GM12864 (cell line): ENCODE results near the gene PDZD11.

ENCODE experiments used
- DNase-seq: peaks from one replicate; pipeline ENCODE4 v3.0.0-alpha.2; 2011; ENCODE audit warnings: low read depth
- H3K4me3 ChIP-seq: 2 replicates; pipeline ENCODE4 v1.5.1; 2011; ENCODE audit warnings: mild to moderate bottlenecking, low read depth, low read length, control low read depth
- TF ChIP-seq, protein P1 (sequence below): IDR thresholded peaks from 2 replicates; pipeline ENCODE4 v1.5.1; 2011; ENCODE audit warnings: low read depth, mild to moderate bottlenecking, moderate library complexity, low read length, control low read depth, inconsistent platforms; ENCODE audit errors: missing control alignments

The PDZD11 gene

DNA sequence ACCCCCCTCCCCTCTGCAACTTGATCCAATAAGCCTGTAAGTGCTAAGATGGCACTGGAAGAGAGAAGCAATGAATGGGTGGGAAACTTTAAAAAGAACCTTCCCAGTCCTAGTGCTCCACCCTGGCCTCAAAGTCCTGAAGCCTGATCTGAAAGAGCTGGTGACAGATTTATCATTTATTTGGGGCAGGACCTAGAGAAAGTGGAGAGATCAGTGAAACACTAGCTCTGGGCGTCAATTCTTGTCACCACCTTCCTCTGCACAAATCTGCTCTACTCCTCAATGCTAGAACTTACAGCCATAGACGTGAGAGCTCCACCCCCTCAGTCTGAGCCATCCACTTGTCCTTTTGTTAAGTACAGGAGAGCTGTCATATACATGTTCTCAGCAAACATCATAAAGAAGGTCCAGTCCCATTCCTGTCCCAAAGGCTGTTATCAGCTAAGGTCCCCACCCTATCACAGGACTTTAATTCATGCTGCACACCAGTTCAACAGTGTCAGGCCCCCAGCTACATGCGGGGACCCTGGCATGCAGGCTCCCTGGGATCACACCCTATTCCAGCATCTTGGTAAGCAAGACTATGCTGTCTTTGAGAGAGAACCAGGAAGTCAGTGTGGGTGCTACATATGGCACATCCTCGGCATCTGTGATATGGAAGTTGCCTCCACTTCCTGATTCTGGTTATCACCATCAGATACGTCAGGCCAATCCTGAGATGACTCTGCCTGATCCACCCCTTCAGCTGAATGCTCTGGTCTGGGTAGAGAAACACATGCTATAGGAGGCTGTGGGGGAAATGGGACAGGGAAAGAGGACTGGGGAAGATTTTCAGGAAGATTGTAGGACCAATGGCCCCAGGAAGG, 32.1 kb downstream of the PDZD11 start:
- H3K4me3 ChIP-seq = no peak overlapping the region
- DNase-seq = no peak
- TF ChIP-seq, protein P1, sequence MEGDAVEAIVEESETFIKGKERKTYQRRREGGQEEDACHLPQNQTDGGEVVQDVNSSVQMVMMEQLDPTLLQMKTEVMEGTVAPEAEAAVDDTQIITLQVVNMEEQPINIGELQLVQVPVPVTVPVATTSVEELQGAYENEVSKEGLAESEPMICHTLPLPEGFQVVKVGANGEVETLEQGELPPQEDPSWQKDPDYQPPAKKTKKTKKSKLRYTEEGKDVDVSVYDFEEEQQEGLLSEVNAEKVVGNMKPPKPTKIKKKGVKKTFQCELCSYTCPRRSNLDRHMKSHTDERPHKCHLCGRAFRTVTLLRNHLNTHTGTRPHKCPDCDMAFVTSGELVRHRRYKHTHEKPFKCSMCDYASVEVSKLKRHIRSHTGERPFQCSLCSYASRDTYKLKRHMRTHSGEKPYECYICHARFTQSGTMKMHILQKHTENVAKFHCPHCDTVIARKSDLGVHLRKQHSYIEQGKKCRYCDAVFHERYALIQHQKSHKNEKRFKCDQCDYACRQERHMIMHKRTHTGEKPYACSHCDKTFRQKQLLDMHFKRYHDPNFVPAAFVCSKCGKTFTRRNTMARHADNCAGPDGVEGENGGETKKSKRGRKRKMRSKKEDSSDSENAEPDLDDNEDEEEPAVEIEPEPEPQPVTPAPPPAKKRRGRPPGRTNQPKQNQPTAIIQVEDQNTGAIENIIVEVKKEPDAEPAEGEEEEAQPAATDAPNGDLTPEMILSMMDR = no peak

DNA sequence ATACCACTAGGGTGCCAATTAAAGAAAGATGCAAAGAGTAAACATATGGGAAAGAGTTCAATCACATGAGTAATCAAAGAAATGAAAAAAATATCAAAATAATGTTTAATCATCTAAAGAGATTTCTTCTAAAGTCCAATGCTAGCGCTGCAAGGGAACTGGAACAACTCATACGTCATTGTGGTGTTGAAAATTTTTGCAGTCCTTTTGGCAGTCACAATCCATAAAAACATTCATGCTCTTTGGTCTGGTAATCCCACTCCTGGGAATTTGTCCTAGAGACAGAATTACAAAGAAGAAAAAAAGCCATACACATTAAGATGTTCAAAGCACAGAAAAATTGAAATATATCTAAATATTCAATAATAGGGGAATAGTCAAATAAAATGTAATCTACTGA, 34.3 kb downstream of the PDZD11 start:
- TF ChIP-seq, protein P1 = no peak
- H3K4me3 ChIP-seq = no peak overlapping the region
- DNase-seq = no peak

- H3K4me3 ChIP-seq = no peak overlapping the region
- TF ChIP-seq, protein P1 = no peak
- DNase-seq = no peak
Measured at GRCh38 chrX:70254909-70255308, 34.8 kb downstream of the PDZD11 start.

DNA sequence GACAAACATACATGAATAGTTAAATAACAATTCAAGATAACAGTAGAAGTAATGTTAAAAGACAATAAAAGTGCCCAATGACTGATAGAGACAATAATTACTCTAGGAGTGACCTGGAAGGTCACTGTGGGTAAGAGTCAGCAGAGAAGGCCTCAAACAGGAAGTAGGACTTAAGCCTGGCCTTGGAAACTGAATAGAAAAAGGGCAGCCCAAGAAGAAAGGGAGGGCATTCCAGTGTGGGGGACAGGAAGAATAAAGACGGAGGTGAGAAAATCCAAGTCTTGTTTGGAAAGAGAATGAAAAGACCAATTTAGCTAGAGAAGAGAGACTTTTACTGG, 35.7 kb downstream of the PDZD11 start:
- no peak overlapping the region for H3K4me3 ChIP-seq
- no peak for DNase-seq
- TF ChIP-seq, protein P1 = no peak

DNA sequence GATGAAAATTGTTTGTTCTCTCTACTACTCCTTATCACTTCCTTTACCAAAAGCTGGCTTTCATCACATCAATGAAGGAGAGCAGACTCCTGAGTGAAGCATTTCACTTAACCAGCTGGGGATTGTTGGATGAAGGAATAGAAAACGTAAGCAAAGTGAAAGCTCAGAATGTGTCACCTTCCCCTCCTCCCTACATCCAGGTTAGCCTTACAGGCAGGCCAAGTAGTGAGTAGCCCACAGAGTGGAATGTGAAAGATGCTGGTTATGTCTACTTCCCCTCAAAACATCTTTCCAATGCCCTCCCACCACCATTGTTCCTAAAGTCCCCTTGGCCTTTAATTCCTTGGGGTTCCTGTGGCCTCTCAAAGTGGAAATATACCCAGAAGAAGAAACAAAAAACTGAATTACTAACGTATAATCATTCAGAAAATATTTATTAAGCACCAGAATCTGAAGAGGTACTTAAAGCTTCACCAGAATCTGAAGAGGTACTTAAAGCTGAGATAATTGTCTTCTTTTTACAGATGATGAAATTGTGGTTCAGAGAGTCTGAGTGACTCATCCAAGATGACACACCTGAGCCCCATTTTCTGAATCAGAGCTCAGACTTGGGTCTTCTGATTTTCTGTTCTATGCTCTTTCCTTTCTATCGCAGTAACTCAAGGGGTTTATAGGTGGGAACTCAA, 36.2 kb downstream of the PDZD11 start:
- DNase-seq = no peak
- TF ChIP-seq, protein P1 = no peak
- no peak overlapping the region for H3K4me3 ChIP-seq

- H3K4me3 ChIP-seq = no peak overlapping the region
- no peak for DNase-seq
- TF ChIP-seq, protein P1 = no peak
Measured at GRCh38 chrX:70252491-70252890, 37.2 kb downstream of the PDZD11 start.
